Heart right ventricle (tissue), 16 donors: ENCODE data around the gene NDRG3. TPM values are rescaled to one million over a fixed set of nuclear protein-coding genes. Genes with fewer than 3 reads are reported as not detected.

Experiments
- ATAC-seq, 8 donors: fragments of 200-7000 bp; cut with Tn5 transposase; one replicate each; pipeline ENCODE4 v1.9.1; 2020; ENCODE audit warnings: mild to moderate bottlenecking in 8 of 8, moderate library complexity in 8 of 8, moderate number of reproducible peaks in 1 of 8
- DNase-seq, 2 donors: peaks; one replicate each; pipeline ENCODE4 v3.0.0-alpha.2; 2020
- H3K27ac ChIP-seq, 10 donors: fragments of 200-600 bp; sonication (generic) in 2 of 10; one replicate each; pipeline versions ENCODE4 v1.5.0 to v1.8.0; 2020 to 2022; ENCODE audit warnings: mild to moderate bottlenecking in 3 of 10
- H3K27me3 ChIP-seq, 7 donors: fragments of 200-600 bp; one replicate each; pipeline ENCODE4 v1.8.0; 2021 to 2022; ENCODE audit warnings: mild to moderate bottlenecking in 2 of 7
- H3K36me3 ChIP-seq, 9 donors: fragments of 200-600 bp; sonication (generic) in 1 of 9; one replicate each; pipeline versions ENCODE4 v1.5.0 to v1.8.0; 2020 to 2022; ENCODE audit warnings: mild to moderate bottlenecking in 2 of 9
- H3K4me1 ChIP-seq, 9 donors: fragments of 200-600 bp; sonication (generic) in 1 of 9; one replicate each; pipeline versions ENCODE4 v1.5.0 to v1.8.0; 2020 to 2022; ENCODE audit warnings: mild to moderate bottlenecking in 4 of 9
- H3K4me3 ChIP-seq, 10 donors: fragments of 200-600 bp; sonication (generic) in 2 of 10; one replicate each; pipeline versions ENCODE4 v1.5.0 to v1.8.0; 2020 to 2022; ENCODE audit warnings: mild to moderate bottlenecking in 7 of 10, moderate library complexity in 2 of 10
- H3K9me3 ChIP-seq, 11 donors: fragments of 200-600 bp in 10 of 11; sonication (generic) in 2 of 11; one replicate each; pipeline versions ENCODE4 v1.5.0 to v1.8.0; 2013 to 2022; ENCODE audit warnings: mild to moderate bottlenecking in 2 of 11, control low read depth in 1 of 11, moderate library complexity in 1 of 11
- WGBS, 2 donors: extraction: QIAGEN DNeasy Blood & Tissue Kit; methylation state at CpG; one replicate each; pipeline ENCODE4 v1.1.7; 2013; ENCODE audit warnings: inconsistent platforms in 1 of 2; 5-methylcytosine and 5-hydroxymethylcytosine counted together
- intact Hi-C, 10 donors: fragments of 100-400 bp; cut with DNase I; formaldehyde crosslinking; loops; one replicate each; pipeline versions ENCODE4 v1.11.1 to v1.14.2; 2022
- polyA plus RNA-seq, 2 donors: library from polyadenylated mRNA; stranded (reverse); fragments of 200-250 nt; gene quantifications; one replicate each; pipeline ENCODE4 v1.2.3, GENCODE V29; 2013
- total RNA-seq, 10 donors: library from RNA; stranded (reverse); fragmentation: NEBNext Ultra II Directional in 3 of 10; extraction: Animal tissue kit (Norgen Biotek cat#: 25700) in 3 of 10; gene quantifications; one replicate each; pipeline versions ENCODE4 v1.2.1 to v1.2.4, GENCODE V29; 2021 to 2023
- TF ChIP-seq, protein P1 (sequence below), 9 donors: fragments of 200-600 bp; sonication (generic) in 2 of 9; IDR thresholded peaks; one replicate each; pipeline versions ENCODE4 v1.5.0 to v1.8.0; 2021 to 2022; ENCODE audit warnings: antibody characterized with exemption in 9 of 9, mild to moderate bottlenecking in 5 of 9, moderate library complexity in 1 of 9
- donor health status: Arrhythmogenic right ventricular cardiomyopathy.
- donor health status: ischemic (EF 13 %, LVEDD 7.1; RV severe dilation, severe dysfunction).
- donor health status: healthy with polysubstance abuse.
- donor health status: DM: no; HTN: yes; CAD: no.
- donor health status: DM: no; HTN: no; CAD: no.
- donor health status: ischemic (EF 25% LVEDD 6.9; RV normal size, moderate dysfunction).
- donor health status: ischemic (EF 25% LVEDD 5.7; RV mildly dilated, moderate dysfunction).
- donor health status: healthy.
- donor health status: DM: yes; HTN: yes; CAD: no.
- donor health status: Ischemic cardiomyopathy.
- donor health status: ischemic (EF 35%, LVEDD 5.7; RV mildly dilated, moderate dysfunction).
- donor health status: nonischemic (EF 11% LVEDD 7.7; RV severe dilation, severe dysfunction).
- donor health status: DM: yes; HTN: yes; CAD: no.
- donor health status: PGD.
- donor health status: ischemic (EF 29% LVEDD 5.4; RV normal size, mild dysfunction).
- donor health status: nonischemic (EF 23%, LVEDD 6.1; RV moderate dilation, normal function).

NDRG3 gene
- total and polyA plus RNA-seq, 12 donors, result 19.3 to 37.0 (median 29.9) TPM

GRCh38 chr20:36653456-36653855 is 92.4 kb downstream of the NDRG3 start:
- WGBS, 2 donors, result 89 to 90% methylated on average over 9 of the region's 9 CpGs
- H3K27ac ChIP-seq, result no peak overlapping the region
- no peaks in the 10 kb centered on the region for H3K9me3 ChIP-seq
- H3K4me3 ChIP-seq, result no peak overlapping the region
- H3K27me3 ChIP-seq, result no peaks in the 10 kb centered on the region
- TF ChIP-seq, protein P1, sequence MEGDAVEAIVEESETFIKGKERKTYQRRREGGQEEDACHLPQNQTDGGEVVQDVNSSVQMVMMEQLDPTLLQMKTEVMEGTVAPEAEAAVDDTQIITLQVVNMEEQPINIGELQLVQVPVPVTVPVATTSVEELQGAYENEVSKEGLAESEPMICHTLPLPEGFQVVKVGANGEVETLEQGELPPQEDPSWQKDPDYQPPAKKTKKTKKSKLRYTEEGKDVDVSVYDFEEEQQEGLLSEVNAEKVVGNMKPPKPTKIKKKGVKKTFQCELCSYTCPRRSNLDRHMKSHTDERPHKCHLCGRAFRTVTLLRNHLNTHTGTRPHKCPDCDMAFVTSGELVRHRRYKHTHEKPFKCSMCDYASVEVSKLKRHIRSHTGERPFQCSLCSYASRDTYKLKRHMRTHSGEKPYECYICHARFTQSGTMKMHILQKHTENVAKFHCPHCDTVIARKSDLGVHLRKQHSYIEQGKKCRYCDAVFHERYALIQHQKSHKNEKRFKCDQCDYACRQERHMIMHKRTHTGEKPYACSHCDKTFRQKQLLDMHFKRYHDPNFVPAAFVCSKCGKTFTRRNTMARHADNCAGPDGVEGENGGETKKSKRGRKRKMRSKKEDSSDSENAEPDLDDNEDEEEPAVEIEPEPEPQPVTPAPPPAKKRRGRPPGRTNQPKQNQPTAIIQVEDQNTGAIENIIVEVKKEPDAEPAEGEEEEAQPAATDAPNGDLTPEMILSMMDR (IDR thresholded peaks at IDR 0.05), result no peak
- peaks cover 0 to 10% (median 3%) of the 10 kb centered on the region in 9 donors for H3K4me1 ChIP-seq
- no peak for DNase-seq
- no peak for ATAC-seq
- H3K36me3 ChIP-seq, result peaks cover 0 to 80% (median 37%) of the 10 kb centered on the region in 9 donors
- intact Hi-C loops, result no loop called here

- Histone ChIP-seq H3K27me3 (no peaks in the 10 kb centered on the region), H3K4me1 (peaks cover 0 to 9% (median 0%) of the 10 kb centered on the region in 9 donors), H3K27ac (no peak overlapping the region), H3K4me3 (no peak overlapping the region), H3K36me3 (peaks cover 0 to 22% (median 12%) of the 10 kb centered on the region in 9 donors), H3K9me3 (no peaks in the 10 kb centered on the region)
- WGBS, 2 donors, result 71 to 75% methylated on average over 8 of the region's 8 CpGs
- intact Hi-C loops, result no loop called here
- ATAC-seq (no peak), DNase-seq (no peak)
- TF ChIP-seq, protein P1 (IDR thresholded peaks at IDR 0.05), result no peak
Observed at GRCh38 chr20:36647196-36648121, 98.4 kb downstream of the NDRG3 start.

GRCh38 chr20:36646678-36647077 is 99.2 kb downstream of the NDRG3 start:
- no peak for DNase-seq
- TF ChIP-seq, protein P1 (IDR thresholded peaks at IDR 0.05), result no peak
- Histone ChIP-seq H3K9me3 (no peaks in the 10 kb centered on the region), H3K27ac (peak overlapping the region in 1 of 10 donors; percentile 84), H3K36me3 (peaks cover 0 to 15% (median 6%) of the 10 kb centered on the region in 9 donors), H3K27me3 (no peaks in the 10 kb centered on the region), H3K4me3 (no peak overlapping the region), H3K4me1 (peaks cover 0 to 9% (median 0%) of the 10 kb centered on the region in 9 donors)
- intact Hi-C loops, result no loop called here
- ATAC-seq, result no peak
- 93 to 95% methylated on average over 3 of the region's 3 CpGs for WGBS, 2 donors

DNA sequence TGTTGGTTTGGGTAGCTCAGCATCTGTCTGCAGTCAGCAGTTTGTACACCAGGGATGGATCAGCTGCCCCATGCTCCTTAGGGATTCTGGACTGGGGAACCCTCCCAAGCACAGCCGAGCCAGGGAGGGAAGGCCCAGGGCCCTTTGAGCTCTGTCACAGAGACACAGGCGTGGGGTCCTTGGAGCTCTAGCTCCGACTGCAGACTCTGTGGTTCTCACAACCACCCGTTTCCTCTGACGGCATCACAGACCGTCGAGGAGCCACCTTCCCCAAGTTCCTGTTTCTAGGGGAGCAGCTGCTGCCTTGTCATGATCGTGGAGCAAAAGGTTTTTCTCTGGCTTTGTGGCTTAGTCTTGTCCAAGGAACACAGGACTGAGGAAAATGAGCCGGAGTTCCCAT is 99.9 kb downstream of the NDRG3 start, which contains the start of gene SLA2:
SLA2 (minus strand) TSS at position 199 of the 400 bp plus-strand sequence. CDS start 4,861 bp downstream, outside the sequence.
- intact Hi-C loops, result no loop called here
- peaks cover 0 to 9% (median 0%) of the 10 kb centered on the region in 9 donors for H3K4me1 ChIP-seq
- peak within 1 kb of the TSS in 2 of 10 donors; percentile 11 to 51 for H3K4me3 ChIP-seq
- H3K27ac ChIP-seq, result peak within 1 kb of the TSS in 1 of 10 donors; percentile 84
- ATAC-seq (peak in 3 of 8 donors; percentile 34 to 58 (median 53)), DNase-seq (no peak)
- peaks cover 0 to 9% (median under 1%) of the 10 kb centered on the region in 9 donors for H3K36me3 ChIP-seq
- 45 to 62% methylated on average over 9 of the region's 9 CpGs for WGBS, 2 donors
- H3K9me3 ChIP-seq, result no peaks in the 10 kb centered on the region
- TF ChIP-seq, protein P1 (IDR thresholded peaks at IDR 0.05), result no peak
- H3K27me3 ChIP-seq, result no peaks in the 10 kb centered on the region
